Calu3 (cell line): ENCODE measurements around the gene ELMOD3. TPM values are rescaled to one million over a fixed set of nuclear protein-coding genes. Genes with fewer than 3 reads are reported as not detected.

Experiments used
- BruUV-seq: library from RNA; stranded (reverse); fragments of 400-500 nt; replicated peaks from 2 replicates; lab custom pipeline; 2021; lab: Mats Ljungman, UMichigan
- CTCF ChIA-PET: fragments of 300-600 bp; sonication (Branson Sonifier 250); formaldehyde crosslinking; loops from one replicate; lab custom pipeline; 2022; ENCODE audit warnings: antibody characterized with exemption; lab: Charles Lee
- DNase-seq: peaks from one replicate; pipeline ENCODE4 v3.0.0; 2022
- H3K27ac Mint-ChIP-seq: one replicate; pipeline ENCODE4 v1.8.0; 2022; ENCODE audit warnings: mixed read lengths; ENCODE audit not compliant: unreplicated experiment
- H3K27me3 Mint-ChIP-seq: one replicate; pipeline ENCODE4 v1.8.0; 2022; ENCODE audit warnings: mixed read lengths; ENCODE audit not compliant: unreplicated experiment
- H3K36me3 Mint-ChIP-seq: one replicate; pipeline ENCODE4 v1.8.0; 2022; ENCODE audit warnings: mild to moderate bottlenecking, moderate library complexity, mixed read lengths; ENCODE audit not compliant: insufficient read depth, unreplicated experiment
- H3K4me1 Mint-ChIP-seq: one replicate; pipeline ENCODE4 v1.8.0; 2022; ENCODE audit warnings: mild to moderate bottlenecking, low read depth, mixed read lengths; ENCODE audit not compliant: unreplicated experiment
- H3K4me3 Mint-ChIP-seq: one replicate; pipeline ENCODE4 v1.8.0; 2022; ENCODE audit warnings: mild to moderate bottlenecking, low read depth, moderate library complexity, mixed read lengths; ENCODE audit not compliant: unreplicated experiment
- H3K9me3 Mint-ChIP-seq: one replicate; pipeline ENCODE4 v1.8.0; 2022; ENCODE audit warnings: low read depth, mixed read lengths; ENCODE audit not compliant: unreplicated experiment
- CTCF ChIP-seq: fragments of 200-600 bp; IDR thresholded peaks from one replicate; pipeline ENCODE4 v1.8.0; 2022; ENCODE audit warnings: antibody characterized with exemption; ENCODE audit not compliant: unreplicated experiment
- intact Hi-C: fragments of 100-400 bp; cut with micrococcal nuclease; formaldehyde crosslinking; loops from one replicate; pipeline ENCODE4 v1.10.0; 2022; ENCODE audit not compliant: unreplicated experiment
- total RNA-seq: library from RNA; stranded (reverse); gene quantifications from 2 replicates; pipeline ENCODE4 v1.2.3, GENCODE V29; 2022

The ELMOD3 gene
- total RNA-seq, 1 experiment from 2014 or later = 12.9 TPM

- no peaks in the 10 kb centered on the region for H3K27me3 Mint-ChIP-seq
- TF ChIP-seq CTCF = no peak
- H3K9me3 Mint-ChIP-seq = no peaks in the 10 kb centered on the region
- H3K4me3 Mint-ChIP-seq = peak overlapping the region; percentile 89
- H3K27ac Mint-ChIP-seq = peak overlapping the region; percentile 63
- CTCF ChIA-PET = interaction anchor here (0.7 to 1.0 kb wide), 3 partner anchors 26 to 348 kb away, joined by 3 to 5 read pairs (median 3); no protein-coding TSS in a partner anchor
- H3K36me3 Mint-ChIP-seq = peaks cover 89% of the 10 kb centered on the region
- DNase-seq = peak; percentile 38
- intact Hi-C loops = no loop called here
- peaks cover 17% of the 10 kb centered on the region for H3K4me1 Mint-ChIP-seq
- BruUV-seq = no TSS peak
Observed at GRCh38 chr2:85324639-85325465, 29.7 kb upstream of the ELMOD3 start.

GRCh38 chr2:85325466-85325811, 29.1 kb upstream of the ELMOD3 start:
- CTCF ChIA-PET = interaction anchor here (0.8 to 1.0 kb wide), 2 partner anchors 26 to 59 kb away, joined by 3 to 5 read pairs; no protein-coding TSS in a partner anchor
- intact Hi-C loops = no loop called here
- Mint-ChIP-seq H3K27me3 (no peaks in the 10 kb centered on the region), H3K27ac (peak overlapping the region; percentile 63), H3K4me1 (peaks cover 16% of the 10 kb centered on the region), H3K9me3 (no peaks in the 10 kb centered on the region), H3K4me3 (peak overlapping the region; percentile 89), H3K36me3 (peaks cover 84% of the 10 kb centered on the region)
- no peak for DNase-seq
- no peak for TF ChIP-seq CTCF
- no TSS peak for BruUV-seq

- Mint-ChIP-seq H3K4me3 (peak overlapping the region; percentile 89), H3K27ac (peak overlapping the region; percentile 95), H3K4me1 (peaks cover 8% of the 10 kb centered on the region), H3K27me3 (no peaks in the 10 kb centered on the region), H3K9me3 (no peaks in the 10 kb centered on the region), H3K36me3 (peaks cover 74% of the 10 kb centered on the region)
- CTCF ChIA-PET = interaction anchor here (0.7 to 1.6 kb wide), 3 partner anchors 28 to 1713 kb away, joined by 3 to 6 read pairs (median 5); partner anchors contain the start of genes ELMOD3 and RETSAT
- TF ChIP-seq CTCF = no peak
- intact Hi-C loops = no loop called here
- DNase-seq = no peak
- BruUV-seq = TSS peak; percentile 43
Observed at GRCh38 chr2:85326406-85327159, 28.0 kb upstream of the ELMOD3 start.

- peak; percentile 39 for DNase-seq
Observed at GRCh38 chr2:85327160-85327821, 27.3 kb upstream of the ELMOD3 start.

More at GRCh38 chr2:85327160-85327821, 27.3 kb upstream of the ELMOD3 start:
- Mint-ChIP-seq H3K27me3 (no peaks in the 10 kb centered on the region), H3K4me3 (peak overlapping the region; percentile 89), H3K36me3 (peaks cover 67% of the 10 kb centered on the region), H3K27ac (peak overlapping the region; percentile 95), H3K9me3 (no peaks in the 10 kb centered on the region), H3K4me1 (peaks cover 8% of the 10 kb centered on the region)
- BruUV-seq = no TSS peak
- no peak for TF ChIP-seq CTCF
- CTCF ChIA-PET = interaction anchor here (0.6 to 1.6 kb wide), 5 partner anchors 12 to 1714 kb away, joined by 3 to 7 read pairs (median 5); partner anchors contain the start of genes ELMOD3 and RETSAT
- intact Hi-C loops = no loop called here
